ENCODE data around the gene DTYMK.
"Not testable (repeated sequence)": the region's sequence is repeated elsewhere in the genome, so short reads cannot be mapped to it uniquely, and the experiment has no call there.

DTYMK gene

DNA sequence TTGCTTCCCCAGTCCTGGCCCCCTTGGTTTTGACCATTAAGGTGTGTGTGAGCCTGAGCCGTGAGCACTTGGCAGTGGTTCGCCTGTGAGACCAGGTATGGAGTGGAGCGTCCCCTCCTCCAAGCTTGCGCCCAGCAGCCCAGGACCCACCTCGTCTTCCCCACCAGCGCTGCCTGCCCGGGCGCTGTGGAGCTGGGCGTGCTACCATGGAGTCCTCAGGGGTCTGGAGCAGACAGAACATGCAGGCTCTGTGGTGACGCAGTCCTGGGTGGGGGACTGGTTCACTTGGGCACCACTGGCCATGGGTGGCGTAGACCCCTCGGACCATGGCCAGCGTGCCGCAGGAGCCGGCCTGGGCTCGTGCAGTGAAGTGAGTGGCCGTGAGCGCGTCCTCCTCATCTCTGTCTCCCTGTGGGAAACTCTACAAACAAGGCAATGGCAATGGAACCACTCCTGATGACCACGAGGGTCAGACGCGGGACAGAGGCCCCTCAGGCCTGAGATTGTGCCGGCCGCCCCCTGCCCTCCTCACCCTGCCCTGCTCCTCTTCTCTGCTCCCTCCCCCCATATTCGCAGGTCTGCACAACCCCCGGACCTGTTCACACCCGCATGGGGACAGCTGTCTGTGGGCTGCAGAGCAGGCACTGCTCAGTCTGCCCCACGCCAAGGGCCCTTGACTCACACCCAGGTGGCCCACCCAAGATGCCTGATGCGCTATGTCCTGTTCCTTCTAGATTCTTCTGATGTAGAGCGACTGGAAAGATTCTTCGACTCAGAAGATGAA, 15.0 kb downstream of the DTYMK start:
- no peak for DNase-seq

DNA sequence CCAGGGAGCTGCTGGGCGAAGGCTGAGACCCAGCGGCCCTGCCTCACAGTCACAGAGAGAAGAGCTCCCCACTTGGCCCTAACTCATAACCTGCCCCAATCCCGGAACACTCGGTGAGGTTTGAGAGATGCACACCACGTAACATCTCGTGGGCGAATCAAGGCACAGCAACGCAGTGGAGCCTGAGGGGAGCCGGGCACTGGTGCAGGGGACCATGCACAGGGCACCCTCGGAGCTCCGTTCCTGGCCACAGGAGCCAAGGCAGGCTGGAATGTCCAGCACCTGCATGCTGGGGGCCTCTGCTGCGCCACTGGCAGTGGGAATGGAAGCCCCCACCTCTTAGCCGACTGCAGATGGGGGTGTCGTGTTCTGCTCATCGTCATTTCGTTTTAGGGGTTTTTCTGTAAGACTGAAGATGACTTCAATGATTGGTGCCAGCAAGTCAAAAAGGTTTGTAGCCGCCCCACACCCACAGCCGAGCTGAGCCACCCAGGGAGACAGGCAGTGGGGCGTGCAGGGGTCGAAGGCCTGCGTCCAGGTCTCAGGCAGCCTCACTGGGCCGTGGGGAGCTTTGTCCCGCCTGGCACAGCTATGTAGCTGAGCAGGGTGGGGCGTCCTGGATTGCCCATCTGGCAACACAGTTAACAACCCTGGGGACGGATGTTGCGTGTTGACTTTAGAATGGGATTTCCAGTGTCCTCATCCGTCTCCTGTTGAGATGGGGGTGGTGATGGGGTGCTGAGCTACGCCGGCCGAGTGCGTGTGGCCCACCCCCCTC, 16.1 kb downstream of the DTYMK start:
- no peak for DNase-seq

DNA sequence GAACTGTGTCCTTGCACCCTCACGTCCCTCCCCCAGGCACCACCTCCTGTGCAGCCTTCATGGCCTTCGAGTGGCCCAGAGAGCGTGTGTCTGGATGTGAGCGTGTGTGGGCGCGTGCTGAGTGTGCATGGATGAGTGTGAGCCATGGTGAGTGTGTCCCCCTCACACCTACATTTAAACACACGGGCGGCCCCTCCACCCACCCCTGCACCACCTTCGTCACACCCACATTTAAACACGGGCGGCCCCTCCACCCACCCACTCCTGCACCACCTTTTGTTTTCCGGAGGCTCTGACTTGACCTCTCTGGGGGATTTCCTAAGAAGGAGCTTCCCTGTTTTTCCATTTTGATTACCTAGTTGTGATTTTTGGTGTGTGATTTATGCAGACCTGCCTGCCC, 17.8 kb downstream of the DTYMK start:
- DNase-seq: no peak

DNA sequence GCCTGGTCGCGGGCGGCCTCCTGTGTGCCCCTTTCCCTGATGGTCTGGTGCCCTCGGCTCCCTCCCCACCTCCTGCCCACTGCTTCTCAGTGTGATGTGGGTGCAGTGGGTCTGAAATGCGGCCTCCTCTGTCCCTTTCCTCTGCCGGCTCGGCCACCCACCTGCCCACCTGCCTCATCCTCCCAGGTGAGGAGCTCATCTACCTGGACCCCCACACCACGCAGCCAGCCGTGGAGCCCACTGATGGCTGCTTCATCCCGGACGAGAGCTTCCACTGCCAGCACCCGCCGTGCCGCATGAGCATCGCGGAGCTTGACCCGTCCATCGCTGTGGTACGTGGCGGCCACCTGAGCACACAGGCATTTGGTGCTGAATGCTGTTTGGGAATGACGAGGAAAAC, 18.3 kb downstream of the DTYMK start:
- no peak for DNase-seq

DNA sequence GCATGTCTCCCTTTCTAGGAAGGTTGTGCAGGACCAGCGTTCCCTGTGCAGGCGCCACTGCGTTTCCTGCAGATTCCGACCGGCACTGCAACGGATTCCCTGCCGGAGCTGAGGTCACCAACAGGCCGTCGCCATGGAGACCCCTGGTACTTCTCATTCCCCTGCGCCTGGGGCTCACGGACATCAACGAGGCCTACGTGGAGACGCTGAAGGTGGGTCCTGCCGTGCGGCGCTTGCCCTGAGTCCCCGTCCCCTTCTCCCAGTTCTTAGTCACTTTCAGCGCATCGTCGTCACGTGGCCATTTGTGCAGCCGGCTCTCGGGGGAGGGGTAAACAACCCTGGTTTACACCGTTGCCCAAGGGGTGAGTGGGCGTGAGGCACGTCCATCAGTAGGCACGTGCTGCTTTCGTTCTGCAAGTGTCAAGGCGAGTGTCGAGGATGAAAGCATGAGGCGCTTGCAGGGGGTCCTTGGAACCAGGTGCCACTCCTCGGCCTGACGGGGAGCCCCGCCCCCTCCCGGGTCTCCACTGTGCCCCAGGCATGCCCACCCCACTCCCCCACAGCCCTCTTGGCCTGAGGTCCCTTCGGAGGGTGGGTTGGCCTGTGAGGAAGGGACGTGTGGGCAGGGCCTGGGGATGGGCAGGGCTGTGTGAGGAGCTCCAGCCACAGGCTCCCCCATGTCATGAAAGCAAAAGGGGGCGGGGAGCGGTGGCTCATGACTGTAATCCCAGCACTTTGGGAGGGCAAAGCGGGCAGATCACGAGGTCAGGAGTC, 19.8 kb downstream of the DTYMK start:
- DNase-seq: peak; percentile 30 to 74

DNA sequence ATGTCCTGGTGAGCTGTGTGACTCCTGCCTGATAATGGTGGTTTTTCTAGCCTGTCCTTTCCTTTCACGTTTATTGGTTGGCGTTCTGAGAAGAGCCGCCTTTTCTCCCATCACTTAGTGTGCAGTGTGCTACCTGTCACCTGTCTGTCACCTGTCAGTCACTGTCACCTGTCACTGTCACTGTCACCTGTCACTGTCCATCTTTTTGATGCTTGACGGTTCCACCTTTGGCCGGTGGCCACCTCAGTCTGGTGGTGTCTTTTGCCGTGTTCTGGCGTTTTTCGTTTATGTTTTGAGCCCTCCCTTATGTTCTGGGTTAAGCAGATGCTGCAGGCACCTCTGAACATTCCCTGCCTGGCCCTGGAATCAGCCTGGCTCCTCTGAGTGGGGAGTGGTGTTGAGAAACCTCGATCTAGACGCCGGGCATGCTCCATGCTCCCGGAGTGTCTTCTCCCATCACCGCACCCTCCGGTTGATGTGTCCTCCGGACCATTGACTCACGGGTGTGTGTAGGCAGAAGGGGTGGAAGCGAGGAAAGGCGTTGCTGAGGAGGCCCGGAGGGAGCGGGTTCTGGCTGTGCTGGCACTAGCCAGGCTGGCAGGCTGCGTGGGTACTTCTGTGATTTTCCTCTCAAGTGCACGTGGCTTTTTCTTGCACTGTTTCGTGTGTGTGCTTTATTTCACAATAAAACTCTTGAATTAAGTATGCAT, 20.7 kb downstream of the DTYMK start:
- DNase-seq: no peak

DNA sequence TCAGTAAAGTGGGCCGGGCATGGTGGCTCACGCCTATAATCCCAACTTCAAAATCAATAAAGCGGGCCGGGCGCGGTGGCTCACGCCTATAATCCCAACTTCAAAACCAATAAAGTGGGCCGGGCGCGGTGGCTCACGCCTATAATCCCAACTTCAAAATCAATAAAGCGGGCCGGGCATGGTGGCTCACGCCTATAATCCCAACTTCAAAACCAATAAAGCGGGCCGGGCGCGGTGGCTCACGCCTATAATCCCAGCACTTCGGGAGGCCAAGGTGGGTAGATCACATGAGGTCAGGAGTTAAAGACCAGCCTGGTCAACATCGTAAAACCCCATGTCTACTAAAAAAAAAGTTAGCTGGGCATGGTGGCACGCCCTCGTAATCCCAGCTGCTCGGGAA, 23.9 kb downstream of the DTYMK start:
- not testable (repeated sequence) for DNase-seq

DNA sequence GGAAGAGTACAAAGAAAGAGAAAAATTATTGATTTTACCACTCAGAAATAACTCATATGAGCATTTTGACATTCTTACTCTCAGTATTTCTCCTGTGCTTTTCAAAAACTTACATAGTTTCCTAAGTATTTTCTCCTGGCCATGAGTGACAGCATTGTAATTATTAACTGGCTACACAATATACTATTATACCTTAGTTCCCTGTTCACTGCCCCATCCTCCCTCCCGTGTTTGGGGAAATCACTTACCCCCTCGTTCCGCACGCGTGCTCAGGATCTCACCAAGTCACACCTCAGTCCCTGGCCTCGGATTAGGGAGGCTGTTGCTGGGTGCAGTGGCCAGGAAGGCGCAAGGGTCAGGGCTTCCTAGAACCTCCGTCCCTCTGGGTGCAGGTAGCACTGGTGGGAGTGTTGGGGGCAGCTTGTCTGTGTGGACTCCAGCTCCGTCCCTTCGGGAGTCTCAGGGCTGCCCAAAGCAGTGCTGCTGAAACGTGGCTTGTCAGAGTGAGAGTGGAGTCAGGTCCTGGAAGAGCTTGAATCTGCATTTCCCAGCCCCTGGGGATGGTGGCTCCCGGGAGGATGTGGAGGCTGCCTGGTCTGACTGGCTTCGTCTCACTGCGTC, 25.9 kb downstream of the DTYMK start:
- no peak for DNase-seq

DNA sequence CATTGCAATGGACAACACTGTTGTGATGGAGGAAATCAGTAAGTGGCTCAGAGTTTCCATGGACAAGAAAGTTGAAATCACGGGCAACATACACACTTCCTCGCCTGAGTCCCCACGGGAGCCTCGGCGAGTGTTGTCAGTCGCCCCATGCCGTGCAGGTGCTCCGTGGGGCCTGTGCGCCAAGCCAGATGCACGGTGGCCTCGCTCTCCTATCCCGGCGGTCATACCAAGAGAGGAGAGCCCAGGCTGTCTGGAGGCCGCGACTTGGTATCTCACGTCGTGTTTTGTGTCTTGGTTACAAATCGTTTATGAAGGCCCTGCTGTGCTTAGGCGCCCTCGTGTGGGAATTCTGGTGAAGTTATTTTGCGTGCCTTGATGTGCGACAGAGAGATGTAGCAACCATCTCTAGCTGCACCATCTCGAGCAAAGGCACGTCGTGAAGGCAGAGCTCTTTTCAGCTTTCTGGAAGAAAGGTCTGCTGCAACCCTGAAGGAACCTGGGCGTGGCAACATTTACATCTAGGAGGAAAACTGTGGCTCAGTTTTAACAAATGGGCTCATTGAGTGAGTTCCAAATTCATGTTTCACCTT, 27.4 kb downstream of the DTYMK start:
- DNase-seq: peak; percentile 61 to 88

DNA sequence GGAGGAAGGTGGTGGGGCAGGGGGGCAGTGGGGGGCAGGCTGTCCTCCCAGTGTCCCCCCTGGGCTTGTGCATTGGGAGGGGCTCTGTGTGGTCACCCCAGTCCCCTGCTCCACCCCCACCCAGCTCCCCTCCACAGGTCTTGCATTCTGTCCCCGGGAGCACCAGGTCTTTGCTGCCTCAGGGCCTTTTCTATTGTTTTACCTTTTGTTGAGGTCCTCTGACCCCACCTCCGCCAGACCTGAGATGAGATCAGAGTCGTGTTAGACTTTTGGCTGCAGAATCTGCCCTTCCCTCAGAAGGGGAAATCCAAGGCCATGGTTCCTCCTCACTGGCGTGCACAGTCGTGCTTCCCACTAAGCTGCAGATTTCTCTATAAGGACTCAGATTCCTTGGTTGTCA, 28.3 kb downstream of the DTYMK start:
- DNase-seq: no peak

DNA sequence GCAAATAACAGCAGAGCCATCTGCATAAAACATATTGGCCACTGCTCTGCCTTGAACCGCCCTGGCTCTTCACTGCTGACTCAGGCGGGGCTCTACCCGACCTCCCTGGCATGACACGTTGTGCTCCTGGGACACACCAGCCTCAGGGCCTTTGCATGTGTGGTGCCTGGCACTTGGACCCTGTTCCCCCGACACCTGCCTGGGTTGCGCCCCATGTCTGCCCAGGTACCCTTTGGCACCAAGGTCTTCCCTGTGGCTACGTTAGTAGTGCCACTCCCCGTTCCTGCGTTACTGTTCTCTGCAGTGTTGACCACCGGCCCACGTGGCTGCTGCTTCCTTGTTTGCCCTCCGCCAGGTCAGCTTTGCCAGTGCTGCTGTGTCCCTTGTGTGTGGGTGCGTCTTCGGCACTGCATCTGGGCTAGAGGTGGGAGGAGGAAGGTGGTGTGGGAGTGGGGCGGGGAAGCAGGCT, 28.8 kb downstream of the DTYMK start:
- DNase-seq: no peak

DNA sequence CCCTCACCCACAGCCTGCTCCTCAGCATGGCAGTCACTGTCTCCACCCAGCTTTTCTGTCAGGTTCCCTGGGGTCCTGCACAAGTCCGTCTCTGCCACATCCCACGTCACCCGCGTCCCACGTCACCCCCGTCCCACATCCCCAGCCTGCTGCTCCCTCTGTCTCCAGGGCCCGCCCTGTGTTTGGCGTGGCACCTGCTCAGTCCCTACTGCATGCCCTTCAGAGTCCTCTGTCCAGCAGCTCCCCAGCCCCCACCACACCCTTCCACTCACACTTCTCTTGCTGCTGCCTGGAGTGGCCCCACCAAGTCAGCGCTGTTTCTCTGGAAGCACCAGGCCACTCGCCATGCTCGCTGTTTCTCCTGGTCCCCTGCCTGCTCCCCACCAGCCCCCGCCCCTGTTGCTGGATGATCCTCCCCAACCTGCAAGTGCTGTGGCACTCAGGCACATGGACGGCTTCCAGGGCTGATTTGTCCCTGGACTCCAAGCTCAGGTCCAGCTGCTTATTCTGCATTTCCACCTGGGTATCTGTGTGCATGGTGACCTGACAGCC, 30.3 kb downstream of the DTYMK start:
- DNase-seq: no peak

DNA sequence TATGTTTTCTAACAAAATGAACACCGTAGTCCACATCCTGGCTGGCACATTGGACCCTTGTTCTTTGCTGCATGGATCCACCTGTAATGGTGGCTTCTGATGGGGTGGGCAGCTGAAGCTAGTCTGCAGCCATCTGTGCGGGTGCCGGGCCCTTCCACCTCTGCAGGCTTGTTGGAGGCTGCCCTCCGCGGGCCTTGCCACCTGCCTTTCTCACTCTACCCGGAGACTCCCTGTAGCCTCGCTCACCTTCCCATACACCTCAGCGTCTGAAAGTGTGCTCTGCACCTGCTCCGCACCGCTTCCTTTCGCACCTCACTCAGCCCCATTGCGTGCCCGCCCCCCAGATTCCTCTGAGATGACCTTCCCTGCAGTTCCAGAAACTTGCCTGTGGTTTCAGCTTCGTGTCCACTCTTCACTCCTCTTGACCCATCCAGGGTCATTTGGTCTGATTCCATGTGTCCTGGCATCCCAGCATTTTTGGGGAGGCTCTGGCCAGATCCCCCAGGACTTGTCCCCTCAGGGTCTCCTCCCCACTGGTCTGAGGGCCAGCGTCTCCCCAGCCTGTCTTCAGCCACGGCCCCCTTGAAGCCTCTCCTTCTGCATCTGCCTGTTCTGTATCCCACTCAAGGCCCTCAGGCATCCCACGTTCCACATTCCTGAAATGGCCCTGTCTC, 31.0 kb downstream of the DTYMK start:
- no peak for DNase-seq

DNA sequence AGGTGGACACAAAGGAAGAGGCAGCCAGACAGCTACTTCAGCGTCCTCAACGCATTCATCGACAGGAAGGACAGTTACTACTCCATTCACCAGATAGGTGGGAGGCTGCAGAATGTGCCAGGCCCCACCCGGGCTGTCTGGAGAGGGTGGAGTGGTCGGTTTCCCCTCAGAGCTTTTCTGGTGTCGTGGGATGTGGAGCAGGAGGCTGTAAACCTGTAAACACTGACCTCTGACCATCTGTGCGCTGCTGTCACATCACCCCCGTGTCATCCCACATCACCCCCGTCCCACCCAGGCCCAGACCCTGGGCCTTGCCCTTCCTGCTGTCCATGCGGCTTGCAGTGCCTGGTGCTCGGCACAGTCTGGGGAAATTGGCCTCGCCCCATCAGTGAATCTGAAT, 32.1 kb downstream of the DTYMK start:
- no peak for DNase-seq

DNA sequence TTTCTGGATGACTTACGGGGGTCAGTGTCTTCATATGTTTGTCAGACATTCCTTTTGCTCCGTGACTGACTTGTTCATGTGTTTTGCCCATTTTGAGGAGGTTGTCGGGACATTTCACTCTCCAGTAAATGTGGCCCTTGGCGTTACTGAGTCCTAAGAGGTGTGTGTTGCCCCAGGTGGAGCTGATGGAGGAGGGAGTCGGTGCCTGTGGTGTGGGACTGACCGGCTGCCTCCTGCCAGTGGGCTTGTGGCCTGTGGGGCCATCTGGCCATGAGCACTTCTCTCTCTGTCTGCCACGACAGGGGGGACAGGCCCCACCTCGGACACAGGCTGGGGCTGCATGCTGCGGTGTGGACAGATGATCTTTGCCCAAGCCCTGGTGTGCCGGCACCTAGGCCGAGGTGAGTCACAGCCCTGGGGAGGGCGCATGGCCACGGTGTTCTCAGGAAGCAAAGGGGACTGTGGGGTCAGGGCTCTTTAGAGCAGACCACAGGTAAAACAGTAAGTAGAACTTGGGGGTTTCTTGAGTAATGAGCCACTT, 33.3 kb downstream of the DTYMK start:
- DNase-seq: no peak

DNA sequence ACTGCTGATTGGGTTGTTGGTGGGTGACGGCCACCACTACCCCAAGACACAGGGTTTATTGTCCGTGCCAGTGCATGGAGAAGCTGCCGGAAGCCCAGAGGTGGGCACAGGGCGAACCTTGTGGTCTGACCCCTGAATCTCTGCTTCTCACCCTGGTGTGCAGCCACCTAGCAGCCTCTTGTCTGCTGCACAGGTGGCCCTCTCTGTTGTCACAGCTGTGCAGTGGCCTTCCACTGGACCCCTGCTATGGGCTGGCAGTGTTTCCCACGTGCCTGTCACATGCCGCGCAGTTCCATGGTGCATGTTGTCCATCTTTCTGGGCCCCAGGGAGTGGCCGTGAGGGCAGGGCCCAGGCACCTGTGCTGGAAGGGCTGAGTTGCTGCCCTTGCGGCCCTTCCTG, 33.9 kb downstream of the DTYMK start:
- no peak for DNase-seq

DNA sequence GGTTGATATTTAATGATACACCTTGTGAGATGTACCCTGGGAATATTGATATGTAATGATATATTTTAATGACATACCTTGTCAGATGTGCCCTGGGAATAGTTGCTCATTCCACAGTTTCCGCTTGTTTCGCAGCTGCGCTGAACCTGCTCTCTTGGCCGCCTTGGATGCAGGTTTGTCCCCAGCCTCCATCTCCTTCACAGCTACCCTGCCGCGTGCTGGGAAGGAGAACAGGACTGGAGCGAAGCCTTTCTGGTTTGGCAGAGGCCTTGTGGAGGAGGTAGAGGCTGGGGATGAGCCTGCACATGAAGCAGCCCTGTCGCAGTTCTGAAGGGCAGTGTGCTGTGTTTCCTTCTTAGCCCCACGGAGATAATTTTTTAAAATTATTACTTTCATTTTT, 34.5 kb downstream of the DTYMK start:
- no peak for DNase-seq

DNA sequence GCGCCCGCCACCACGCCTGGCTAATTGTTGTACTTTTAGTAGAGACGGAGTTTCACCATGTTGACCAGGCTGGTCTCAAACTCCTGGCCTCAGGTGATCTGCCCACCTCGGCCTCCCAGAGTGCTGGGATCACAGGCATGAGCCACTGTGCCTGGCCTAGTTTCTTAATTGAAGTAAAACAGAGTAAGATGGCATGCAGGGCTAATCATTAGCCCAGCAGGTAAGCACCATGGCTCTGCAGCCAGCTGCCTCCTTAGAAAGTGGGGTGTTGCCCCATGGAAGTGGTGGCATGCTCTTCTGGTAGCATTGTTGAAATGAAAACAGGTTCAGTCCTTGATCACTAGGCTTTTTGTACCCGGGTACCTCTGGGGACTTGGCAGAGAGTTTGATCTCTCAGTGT, 36.7 kb downstream of the DTYMK start:
- no peak for DNase-seq

DNA sequence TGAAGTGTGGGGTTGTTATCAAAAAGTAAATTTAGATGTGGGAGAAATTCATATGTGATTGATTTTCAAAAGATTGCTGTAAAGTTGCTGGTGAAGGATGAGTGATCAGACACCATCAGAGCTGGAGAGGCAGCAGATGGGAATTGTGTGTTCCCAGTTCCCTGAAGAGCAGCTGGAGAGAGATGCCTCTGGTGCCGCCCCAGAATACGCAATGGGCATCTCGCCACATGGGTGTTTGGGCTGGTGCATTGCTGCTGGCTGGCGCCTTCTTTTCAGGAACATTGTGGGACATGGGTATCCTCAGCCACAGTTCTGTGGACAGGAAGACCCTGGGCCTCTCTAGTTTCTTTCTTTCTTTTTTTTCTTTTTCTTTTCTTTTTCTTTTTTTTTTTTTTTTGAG, 37.2 kb downstream of the DTYMK start:
- no peak for DNase-seq

DNA sequence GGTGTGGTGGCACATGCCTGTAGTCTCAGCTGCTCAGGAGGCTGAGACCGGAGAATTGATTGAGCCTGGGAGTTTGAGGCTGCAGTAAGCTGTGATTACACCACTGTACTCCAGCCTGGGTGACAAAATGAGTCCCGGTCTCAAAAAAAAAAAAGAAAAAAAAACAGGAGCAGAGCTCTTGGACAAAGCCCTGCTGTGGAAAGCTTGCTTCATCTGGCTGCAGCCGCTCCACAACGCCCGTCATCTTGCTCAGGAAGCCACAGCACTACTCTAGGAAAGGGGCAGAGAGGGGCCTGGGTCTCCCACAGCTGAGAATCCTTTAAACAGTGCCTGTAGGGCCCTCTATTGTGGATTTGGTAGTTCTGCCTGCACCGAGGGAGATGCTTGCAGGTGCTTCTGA, 38.2 kb downstream of the DTYMK start:
- no peak for DNase-seq
